Activated T-cell treated with anti-CD3 and anti-CD28 coated beads, Interleukin-2, amount 50 U/mL, for 24 hours (primary cell): ENCODE results near the gene TANGO2.

Experiments used
- DNase-seq: peaks from one replicate; pipeline ENCODE4 v3.0.0-alpha.2; 2020
- H3K27ac Mint-ChIP-seq: 2 replicates; pipeline ENCODE4 v1.8.0; 2020; ENCODE audit warnings: mild to moderate bottlenecking, mixed read lengths
- H3K27me3 Mint-ChIP-seq: 2 replicates; pipeline ENCODE4 v1.8.0; 2020; ENCODE audit warnings: mixed read lengths
- H3K36me3 Mint-ChIP-seq: 2 replicates; pipeline ENCODE4 v1.8.0; 2020; ENCODE audit warnings: low read depth, mixed read lengths
- H3K4me1 Mint-ChIP-seq: 2 replicates; pipeline ENCODE4 v1.8.0; 2020; ENCODE audit warnings: low read depth, mixed read lengths
- H3K4me3 Mint-ChIP-seq: 2 replicates; pipeline ENCODE4 v1.8.0; 2020; ENCODE audit warnings: mild to moderate bottlenecking, moderate library complexity, mixed read lengths
- H3K9me3 Mint-ChIP-seq: 2 replicates; pipeline ENCODE4 v1.8.0; 2020; ENCODE audit warnings: mixed read lengths

TANGO2 gene

GRCh38 chr22:20020533-20021195, at the start of gene TANGO2:
Gene TANGO2, plus strand, starts transcription at chr22:20021110. Its CDS starts 15,689 bp downstream, at chr22:20036799.
- Mint-ChIP-seq H3K4me1 (peaks cover 35% of the 10 kb centered on the region), H3K9me3 (no peaks in the 10 kb centered on the region), H3K27ac (peak within 1 kb of the TSS; percentile 92), H3K27me3 (peaks cover 9% of the 10 kb centered on the region), H3K36me3 (peaks cover 18% of the 10 kb centered on the region), H3K4me3 (peak within 1 kb of the TSS; percentile 93)
- peak; percentile 97 for DNase-seq

GRCh38 chr22:19971276-19972124, 49.4 kb upstream of the TANGO2 start:
- Mint-ChIP-seq H3K4me1 (peaks cover 15% of the 10 kb centered on the region), H3K9me3 (no peaks in the 10 kb centered on the region), H3K27ac (peak overlapping the region; percentile 50), H3K4me3 (no peak overlapping the region), H3K36me3 (peaks cover 27% of the 10 kb centered on the region), H3K27me3 (no peaks in the 10 kb centered on the region)
- DNase-seq: no peak

- H3K4me1 Mint-ChIP-seq: peaks cover 15% of the 10 kb centered on the region
- H3K27me3 Mint-ChIP-seq: no peaks in the 10 kb centered on the region
- no peaks in the 10 kb centered on the region for H3K9me3 Mint-ChIP-seq
- DNase-seq: no peak
- H3K36me3 Mint-ChIP-seq: peaks cover 20% of the 10 kb centered on the region
- H3K4me3 Mint-ChIP-seq: no peak overlapping the region
- peak overlapping the region; percentile 50 for H3K27ac Mint-ChIP-seq
Observed at GRCh38 chr22:19972251-19972650, 48.7 kb upstream of the TANGO2 start.

- Mint-ChIP-seq H3K9me3 (no peaks in the 10 kb centered on the region), H3K27me3 (no peaks in the 10 kb centered on the region), H3K4me1 (peaks cover 15% of the 10 kb centered on the region), H3K27ac (no peak overlapping the region), H3K36me3 (peaks cover 13% of the 10 kb centered on the region), H3K4me3 (no peak overlapping the region)
- no peak for DNase-seq
Observed at GRCh38 chr22:19972652-19973550, 48.0 kb upstream of the TANGO2 start.

- DNase-seq: no peak
- H3K4me1 Mint-ChIP-seq: peaks cover 15% of the 10 kb centered on the region
- no peaks in the 10 kb centered on the region for H3K9me3 Mint-ChIP-seq
- no peaks in the 10 kb centered on the region for H3K27me3 Mint-ChIP-seq
- H3K36me3 Mint-ChIP-seq: peaks cover 8% of the 10 kb centered on the region
- H3K27ac Mint-ChIP-seq: peak overlapping the region; percentile 14
- H3K4me3 Mint-ChIP-seq: no peak overlapping the region
Observed at GRCh38 chr22:19973551-19974267, 47.2 kb upstream of the TANGO2 start.

- H3K36me3 Mint-ChIP-seq: peaks cover 2% of the 10 kb centered on the region
- no peaks in the 10 kb centered on the region for H3K9me3 Mint-ChIP-seq
- H3K4me3 Mint-ChIP-seq: no peak overlapping the region
- DNase-seq: no peak
- peak overlapping the region; percentile 14 for H3K27ac Mint-ChIP-seq
- no peaks in the 10 kb centered on the region for H3K27me3 Mint-ChIP-seq
- H3K4me1 Mint-ChIP-seq: peaks cover 15% of the 10 kb centered on the region
Observed at GRCh38 chr22:19974268-19974861, 46.5 kb upstream of the TANGO2 start.

GRCh38 chr22:19974935-19975706, 45.8 kb upstream of the TANGO2 start:
- Mint-ChIP-seq H3K9me3 (no peaks in the 10 kb centered on the region), H3K27me3 (no peaks in the 10 kb centered on the region), H3K4me1 (peaks cover 15% of the 10 kb centered on the region), H3K27ac (peak overlapping the region; percentile 57), H3K4me3 (no peak overlapping the region), H3K36me3 (no peaks in the 10 kb centered on the region)
- DNase-seq: no peak

GRCh38 chr22:19975707-19976035, 45.2 kb upstream of the TANGO2 start:
- DNase-seq: no peak
- Mint-ChIP-seq H3K27me3 (no peaks in the 10 kb centered on the region), H3K4me1 (peaks cover 13% of the 10 kb centered on the region), H3K27ac (no peak overlapping the region), H3K36me3 (no peaks in the 10 kb centered on the region), H3K4me3 (no peak overlapping the region), H3K9me3 (no peaks in the 10 kb centered on the region)

GRCh38 chr22:19976671-19977070, 44.2 kb upstream of the TANGO2 start:
- Mint-ChIP-seq H3K4me3 (no peak overlapping the region), H3K9me3 (no peaks in the 10 kb centered on the region), H3K36me3 (no peaks in the 10 kb centered on the region), H3K27me3 (no peaks in the 10 kb centered on the region), H3K4me1 (peaks cover 8% of the 10 kb centered on the region), H3K27ac (no peak overlapping the region)
- DNase-seq: no peak

- Mint-ChIP-seq H3K9me3 (no peaks in the 10 kb centered on the region), H3K36me3 (no peaks in the 10 kb centered on the region), H3K4me3 (no peak overlapping the region), H3K27ac (no peak overlapping the region), H3K27me3 (no peaks in the 10 kb centered on the region), H3K4me1 (peaks cover 5% of the 10 kb centered on the region)
- DNase-seq: no peak
Observed at GRCh38 chr22:19977296-19978243, 43.3 kb upstream of the TANGO2 start.

GRCh38 chr22:19978748-19979147, 42.2 kb upstream of the TANGO2 start:
- no peaks in the 10 kb centered on the region for H3K27me3 Mint-ChIP-seq
- no peak overlapping the region for H3K4me3 Mint-ChIP-seq
- H3K36me3 Mint-ChIP-seq: no peaks in the 10 kb centered on the region
- H3K27ac Mint-ChIP-seq: no peak overlapping the region
- H3K4me1 Mint-ChIP-seq: peaks cover 5% of the 10 kb centered on the region
- no peaks in the 10 kb centered on the region for H3K9me3 Mint-ChIP-seq
- DNase-seq: no peak

GRCh38 chr22:19979712-19980493, 41.0 kb upstream of the TANGO2 start:
- Mint-ChIP-seq H3K27ac (no peak overlapping the region), H3K27me3 (no peaks in the 10 kb centered on the region), H3K9me3 (no peaks in the 10 kb centered on the region), H3K36me3 (no peaks in the 10 kb centered on the region), H3K4me1 (peaks cover 4% of the 10 kb centered on the region), H3K4me3 (no peak overlapping the region)
- no peak for DNase-seq
